ENCODE results near the gene SULT2B1.

The SULT2B1 gene

DNA sequence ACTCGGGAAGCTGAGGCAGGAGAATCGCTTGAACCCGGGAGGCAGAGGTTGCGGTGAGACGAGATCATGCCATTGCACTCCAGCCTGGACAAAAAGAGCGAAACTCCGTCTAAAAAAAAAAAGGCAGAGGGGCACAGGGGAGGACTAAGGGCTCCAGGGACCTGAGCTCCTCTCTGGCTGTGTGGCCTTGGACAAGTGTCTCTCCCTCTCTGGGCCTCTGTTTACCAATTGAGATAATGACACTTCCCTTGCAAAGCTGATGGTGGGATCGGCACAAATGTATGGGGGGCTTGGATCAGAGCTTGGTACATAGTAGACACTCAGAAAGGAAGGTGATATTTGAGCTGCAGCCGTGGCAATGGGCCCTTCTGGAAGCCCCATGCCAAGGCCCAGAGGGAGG lies 43.2 kb downstream of the SULT2B1 start:
- Histone ChIP-seq H4K91ac (ENCODE audit: low read depth, low read length) (no peak overlapping the region), H3K4me3 (ENCODE audit: low read depth, low read length) (no peak overlapping the region), H3K4me1 (ENCODE audit: control insufficient read depth in 1 of 2, insufficient read depth in 2 of 2, low read length in 2 of 2) (no peaks in the 10 kb centered on the region), H2BK5ac (ENCODE audit: low read depth, low read length, poor library complexity) (no peak overlapping the region), H3K14ac (ENCODE audit: low read length) (no peak overlapping the region), H3K9me3 (ENCODE audit: insufficient read depth, low read depth, low read length) (no peaks in the 10 kb centered on the region), H3K9ac (ENCODE audit: low read length) (no peak overlapping the region), H3K23ac (ENCODE audit: low read length) (no peak overlapping the region), H2BK12ac (ENCODE audit: low read length) (no peak overlapping the region), H4K8ac (ENCODE audit: low read depth, low read length) (no peak overlapping the region), H3K27ac (ENCODE audit: low read depth, low read length) (no peak overlapping the region), H2AFZ (ENCODE audit: insufficient read depth, low read length, poor library complexity) (no peak overlapping the region), H3K79me2 (ENCODE audit: control insufficient read depth, insufficient read depth, low read length, poor library complexity) (no peaks in the 10 kb centered on the region), H2AK5ac (ENCODE audit: low read length) (no peak overlapping the region), H4K12ac (ENCODE audit: low read depth, low read length) (no peak overlapping the region), H3K27me3 (ENCODE audit: insufficient read depth, low read length) (no peaks in the 10 kb centered on the region), H3K79me1 (ENCODE audit: low read length) (no peaks in the 10 kb centered on the region), H2BK120ac (ENCODE audit: insufficient read depth, low read length, poor library complexity) (no peak overlapping the region), H3K36me3 (ENCODE audit: control insufficient read depth in 1 of 2, insufficient read depth in 2 of 2, low read length in 2 of 2) (no peaks in the 10 kb centered on the region), H3K4ac (ENCODE audit: low read depth, low read length) (no peak overlapping the region), H3K18ac (ENCODE audit: low read length) (no peak overlapping the region), H3K4me2 (ENCODE audit: low read length) (no peak overlapping the region)
- no peak for DNase-seq
- no CpG with 5 or more reads among the region's 9 CpGs for WGBS (ENCODE audit: extremely low coverage, insufficient coverage, insufficient read length)

DNA sequence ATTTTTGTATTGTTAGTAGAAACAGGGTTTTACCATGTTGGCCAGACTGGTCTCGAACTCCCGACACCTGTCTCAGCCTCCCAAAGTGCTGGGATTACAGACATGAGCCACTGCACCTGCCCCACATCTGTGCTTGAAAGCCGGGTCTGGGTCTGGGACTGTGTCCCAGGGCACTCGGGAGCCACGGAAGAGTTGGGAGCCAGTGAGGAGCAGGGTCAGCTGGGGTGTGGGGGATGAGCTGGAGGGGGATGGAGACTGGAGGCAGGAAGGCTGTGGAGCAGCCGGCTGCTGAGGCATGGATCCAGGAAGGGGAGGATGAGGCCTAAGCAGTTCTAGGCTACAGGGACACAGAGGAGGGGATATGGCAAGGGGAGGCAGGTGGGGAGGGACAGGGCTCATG lies 43.9 kb downstream of the SULT2B1 start:
- H4K12ac ChIP-seq (ENCODE audit: low read depth, low read length) = no peak overlapping the region
- no peak overlapping the region for H2AK5ac ChIP-seq (ENCODE audit: low read length)
- H3K23ac ChIP-seq (ENCODE audit: low read length) = no peak overlapping the region
- no peak overlapping the region for H3K4ac ChIP-seq (ENCODE audit: low read depth, low read length)
- H3K79me1 ChIP-seq (ENCODE audit: low read length) = no peaks in the 10 kb centered on the region
- H2BK120ac ChIP-seq (ENCODE audit: insufficient read depth, low read length, poor library complexity) = no peak overlapping the region
- no peak overlapping the region for H3K4me2 ChIP-seq (ENCODE audit: low read length)
- H4K8ac ChIP-seq (ENCODE audit: low read depth, low read length) = no peak overlapping the region
- H3K79me2 ChIP-seq (ENCODE audit: control insufficient read depth, insufficient read depth, low read length, poor library complexity) = no peaks in the 10 kb centered on the region
- no peak overlapping the region for H3K9ac ChIP-seq (ENCODE audit: low read length)
- WGBS (ENCODE audit: extremely low coverage, insufficient coverage, insufficient read length) = no CpG with 5 or more reads among the region's 6 CpGs
- no peaks in the 10 kb centered on the region for H3K27me3 ChIP-seq (ENCODE audit: insufficient read depth, low read length)
- no peak overlapping the region for H2BK5ac ChIP-seq (ENCODE audit: low read depth, low read length, poor library complexity)
- H3K14ac ChIP-seq (ENCODE audit: low read length) = no peak overlapping the region
- H3K18ac ChIP-seq (ENCODE audit: low read length) = no peak overlapping the region
- H4K91ac ChIP-seq (ENCODE audit: low read depth, low read length) = no peak overlapping the region
- no peak overlapping the region for H3K27ac ChIP-seq (ENCODE audit: low read depth, low read length)
- no peak overlapping the region for H3K4me3 ChIP-seq (ENCODE audit: low read depth, low read length)
- no peak overlapping the region for H2BK12ac ChIP-seq (ENCODE audit: low read length)
- H3K4me1 ChIP-seq (ENCODE audit: control insufficient read depth in 1 of 2, insufficient read depth in 2 of 2, low read length in 2 of 2) = no peaks in the 10 kb centered on the region
- H3K36me3 ChIP-seq (ENCODE audit: control insufficient read depth in 1 of 2, insufficient read depth in 2 of 2, low read length in 2 of 2) = no peaks in the 10 kb centered on the region
- no peak overlapping the region for H2AFZ ChIP-seq (ENCODE audit: insufficient read depth, low read length, poor library complexity)
- no peak for DNase-seq
- no peaks in the 10 kb centered on the region for H3K9me3 ChIP-seq (ENCODE audit: insufficient read depth, low read depth, low read length)

DNA sequence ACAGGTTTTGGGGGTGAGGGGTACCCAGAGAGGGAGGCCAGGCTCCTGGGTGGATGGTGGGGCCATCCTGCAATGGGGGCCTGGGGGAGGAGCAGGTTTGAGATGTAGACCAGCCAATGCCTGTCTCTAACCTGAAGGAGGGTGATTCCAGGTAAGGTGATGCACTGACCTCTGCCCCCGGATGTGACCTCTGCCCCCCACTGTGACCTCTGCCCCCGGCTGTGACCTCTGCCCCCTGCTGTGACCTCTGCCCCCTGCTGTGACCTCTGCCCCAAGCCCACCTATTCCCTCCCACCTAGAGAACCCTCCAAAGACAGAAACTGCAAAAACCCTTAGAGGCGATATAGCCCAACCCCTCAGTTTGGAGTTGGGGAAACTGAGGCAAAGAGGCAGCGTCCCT lies 44.3 kb downstream of the SULT2B1 start:
- H3K27me3 ChIP-seq (ENCODE audit: insufficient read depth, low read length) = no peaks in the 10 kb centered on the region
- no peak overlapping the region for H3K18ac ChIP-seq (ENCODE audit: low read length)
- no peak overlapping the region for H3K23ac ChIP-seq (ENCODE audit: low read length)
- H2BK12ac ChIP-seq (ENCODE audit: low read length) = no peak overlapping the region
- H3K4me1 ChIP-seq (ENCODE audit: control insufficient read depth in 1 of 2, insufficient read depth in 2 of 2, low read length in 2 of 2) = no peaks in the 10 kb centered on the region
- no peak overlapping the region for H3K27ac ChIP-seq (ENCODE audit: low read depth, low read length)
- H3K79me2 ChIP-seq (ENCODE audit: control insufficient read depth, insufficient read depth, low read length, poor library complexity) = no peaks in the 10 kb centered on the region
- WGBS (ENCODE audit: extremely low coverage, insufficient coverage, insufficient read length) = no CpG with 5 or more reads among the region's 4 CpGs
- no peak overlapping the region for H2AFZ ChIP-seq (ENCODE audit: insufficient read depth, low read length, poor library complexity)
- no peak overlapping the region for H3K9ac ChIP-seq (ENCODE audit: low read length)
- no peak overlapping the region for H3K4ac ChIP-seq (ENCODE audit: low read depth, low read length)
- H3K4me2 ChIP-seq (ENCODE audit: low read length) = no peak overlapping the region
- no peaks in the 10 kb centered on the region for H3K9me3 ChIP-seq (ENCODE audit: insufficient read depth, low read depth, low read length)
- no peak for DNase-seq
- H4K12ac ChIP-seq (ENCODE audit: low read depth, low read length) = no peak overlapping the region
- H2BK120ac ChIP-seq (ENCODE audit: insufficient read depth, low read length, poor library complexity) = no peak overlapping the region
- no peak overlapping the region for H3K14ac ChIP-seq (ENCODE audit: low read length)
- no peaks in the 10 kb centered on the region for H3K36me3 ChIP-seq (ENCODE audit: control insufficient read depth in 1 of 2, insufficient read depth in 2 of 2, low read length in 2 of 2)
- peak overlapping the region; percentile 1 for H3K4me3 ChIP-seq (ENCODE audit: low read depth, low read length)
- H2AK5ac ChIP-seq (ENCODE audit: low read length) = no peak overlapping the region
- H4K8ac ChIP-seq (ENCODE audit: low read depth, low read length) = no peak overlapping the region
- H4K91ac ChIP-seq (ENCODE audit: low read depth, low read length) = no peak overlapping the region
- H2BK5ac ChIP-seq (ENCODE audit: low read depth, low read length, poor library complexity) = no peak overlapping the region
- H3K79me1 ChIP-seq (ENCODE audit: low read length) = no peaks in the 10 kb centered on the region

DNA sequence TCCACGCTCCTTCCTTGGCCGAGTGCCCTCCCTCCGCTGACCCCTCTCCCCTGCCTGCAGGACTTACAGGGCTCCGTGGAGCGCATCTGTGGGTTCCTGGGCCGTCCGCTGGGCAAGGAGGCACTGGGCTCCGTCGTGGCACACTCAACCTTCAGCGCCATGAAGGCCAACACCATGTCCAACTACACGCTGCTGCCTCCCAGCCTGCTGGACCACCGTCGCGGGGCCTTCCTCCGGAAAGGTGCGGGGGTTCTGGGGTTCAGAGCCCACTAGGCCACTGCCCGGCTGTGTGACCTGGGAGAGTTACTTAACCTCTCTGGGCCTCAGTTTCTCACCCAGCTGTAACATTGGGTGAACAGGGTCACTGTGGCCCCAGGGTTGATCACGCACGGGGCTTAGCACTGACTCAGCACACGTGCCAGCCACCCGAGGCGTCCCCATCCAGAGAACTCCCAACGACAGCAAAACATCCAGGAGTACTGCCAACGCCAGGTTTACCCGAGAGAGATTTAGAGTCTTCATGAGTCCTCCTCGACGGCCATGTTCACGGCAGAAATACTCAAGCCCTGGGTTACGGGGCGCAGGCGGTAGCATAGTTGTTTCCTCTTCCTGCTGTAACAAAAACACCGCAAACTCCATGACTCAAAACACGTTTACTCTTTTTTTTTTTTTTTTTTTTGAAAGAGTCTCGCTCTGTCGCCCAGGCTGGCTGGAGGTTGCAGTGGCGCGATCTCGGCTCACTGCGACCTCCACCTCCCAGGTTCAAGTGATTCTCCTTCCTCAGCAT lies 44.9 kb downstream of the SULT2B1 start:
- no peaks in the 10 kb centered on the region for H3K79me2 ChIP-seq (ENCODE audit: control insufficient read depth, insufficient read depth, low read length, poor library complexity)
- no peak overlapping the region for H3K9ac ChIP-seq (ENCODE audit: low read length)
- no peak overlapping the region for H4K91ac ChIP-seq (ENCODE audit: low read depth, low read length)
- H4K8ac ChIP-seq (ENCODE audit: low read depth, low read length) = no peak overlapping the region
- H3K4me3 ChIP-seq (ENCODE audit: low read depth, low read length) = no peak overlapping the region
- no peak overlapping the region for H3K4me2 ChIP-seq (ENCODE audit: low read length)
- H3K27ac ChIP-seq (ENCODE audit: low read depth, low read length) = no peak overlapping the region
- no peak overlapping the region for H2BK5ac ChIP-seq (ENCODE audit: low read depth, low read length, poor library complexity)
- H2AK5ac ChIP-seq (ENCODE audit: low read length) = no peak overlapping the region
- no peak overlapping the region for H3K23ac ChIP-seq (ENCODE audit: low read length)
- H3K4me1 ChIP-seq (ENCODE audit: control insufficient read depth in 1 of 2, insufficient read depth in 2 of 2, low read length in 2 of 2) = no peaks in the 10 kb centered on the region
- H2BK120ac ChIP-seq (ENCODE audit: insufficient read depth, low read length, poor library complexity) = no peak overlapping the region
- H3K36me3 ChIP-seq (ENCODE audit: control insufficient read depth in 1 of 2, insufficient read depth in 2 of 2, low read length in 2 of 2) = no peaks in the 10 kb centered on the region
- no peak overlapping the region for H2AFZ ChIP-seq (ENCODE audit: insufficient read depth, low read length, poor library complexity)
- WGBS (ENCODE audit: extremely low coverage, insufficient coverage, insufficient read length) = no CpG with 5 or more reads among the region's 39 CpGs
- H3K27me3 ChIP-seq (ENCODE audit: insufficient read depth, low read length) = no peaks in the 10 kb centered on the region
- no peak overlapping the region for H3K14ac ChIP-seq (ENCODE audit: low read length)
- no peaks in the 10 kb centered on the region for H3K9me3 ChIP-seq (ENCODE audit: insufficient read depth, low read depth, low read length)
- H3K4ac ChIP-seq (ENCODE audit: low read depth, low read length) = no peak overlapping the region
- H4K12ac ChIP-seq (ENCODE audit: low read depth, low read length) = no peak overlapping the region
- DNase-seq = no peak
- no peak overlapping the region for H2BK12ac ChIP-seq (ENCODE audit: low read length)
- no peak overlapping the region for H3K18ac ChIP-seq (ENCODE audit: low read length)
- no peaks in the 10 kb centered on the region for H3K79me1 ChIP-seq (ENCODE audit: low read length)

Measured in trophoblast cell (in vitro differentiated cells and primary cell).